ENCODE results near the gene COL1A1. TPM values are rescaled to one million over a fixed set of nuclear protein-coding genes. Genes with fewer than 3 reads are reported as not detected.

Gene COL1A1
- polyA plus RNA-seq, 1 donor (not counting 4 experiments of a cell fraction or from before 2014, with no cell fraction given), result 0.55 TPM

DNA sequence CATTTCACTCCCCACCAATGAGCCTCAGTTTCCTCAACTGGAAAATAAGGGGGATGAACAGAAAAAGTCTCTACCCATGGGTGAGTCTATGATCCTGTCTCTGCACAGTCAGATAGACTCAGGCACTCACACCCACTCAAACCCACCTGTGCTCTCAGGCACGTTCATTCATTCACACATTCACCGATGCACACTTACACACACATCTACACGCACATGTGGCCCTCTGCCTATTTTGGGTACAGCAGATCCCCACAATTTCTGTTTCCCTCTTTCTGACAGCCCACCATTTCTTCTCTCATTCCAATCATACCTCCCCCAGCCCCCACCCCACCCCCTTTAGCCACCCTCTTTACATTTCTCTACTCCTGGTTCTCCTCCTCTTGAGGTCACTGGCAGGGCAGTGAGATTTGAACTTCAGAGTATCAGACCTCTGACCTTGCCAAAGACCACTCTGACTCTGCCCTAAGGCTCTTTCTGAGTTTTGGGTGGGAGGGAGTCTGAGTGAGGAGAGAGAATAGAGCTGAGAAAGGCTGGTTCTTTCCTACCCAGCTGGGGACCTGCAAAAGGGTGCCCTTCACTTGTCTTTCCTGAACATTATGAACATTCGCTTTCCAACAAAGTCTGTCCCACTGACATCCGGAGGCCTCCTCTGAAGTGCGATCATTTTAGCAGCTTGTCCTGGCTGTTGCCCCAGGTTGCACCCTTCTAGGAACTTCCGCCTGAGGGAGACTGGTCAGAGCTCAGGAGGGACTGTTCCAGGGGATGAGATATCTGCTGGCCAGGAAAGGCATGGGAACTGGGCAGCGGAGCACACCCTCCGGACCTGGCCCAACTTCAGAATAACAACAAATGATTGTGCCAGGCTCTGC, 10.1 kb upstream of the COL1A1 start:
- Histone ChIP-seq H3K4me2 (ENCODE audit: control insufficient read depth, extremely low read depth, insufficient read depth, low read depth, low read length) (no peak overlapping the region), H3K4me3 (ENCODE audit: control insufficient read depth in 2 of 3, extremely low read depth in 1 of 3, insufficient read depth in 2 of 3, low read depth in 1 of 3, low read length in 3 of 3) (no peak overlapping the region), H3K27me3 (ENCODE audit: control insufficient read depth, extremely low read depth, insufficient read depth, low read length) (peaks cover 8% of the 10 kb centered on the region), H3K9ac (ENCODE audit: control insufficient read depth, extremely low read depth, insufficient read depth, low read length) (no peak overlapping the region), H3K36me3 (ENCODE audit: control insufficient read depth in 2 of 2, extremely low read depth in 1 of 2, insufficient read depth in 2 of 2, low read length in 2 of 2) (no peaks in the 10 kb centered on the region), H4K20me1 (ENCODE audit: control insufficient read depth, extremely low read depth, insufficient read depth, low read length) (no peaks in the 10 kb centered on the region), H3K27ac (ENCODE audit: control insufficient read depth, insufficient read depth, low read length) (no peak overlapping the region), H3K4me1 (ENCODE audit: control insufficient read depth, extremely low read depth, insufficient read depth, low read length) (peaks cover 9% of the 10 kb centered on the region), H3K79me2 (ENCODE audit: control insufficient read depth, insufficient read depth, low read length) (no peaks in the 10 kb centered on the region), H3K9me3 (ENCODE audit: control insufficient read depth, low read depth, low read length) (no peaks in the 10 kb centered on the region), H2AFZ (ENCODE audit: control insufficient read depth, low read length) (no peak overlapping the region), H3K9me1 (ENCODE audit: control insufficient read depth, extremely low read depth, insufficient read depth, low read length) (no peaks in the 10 kb centered on the region)
- no peak for DNase-seq (ENCODE audit: low read depth, low spot score)
- no peak for FAIRE-seq
- TF ChIP-seq, protein P1, sequence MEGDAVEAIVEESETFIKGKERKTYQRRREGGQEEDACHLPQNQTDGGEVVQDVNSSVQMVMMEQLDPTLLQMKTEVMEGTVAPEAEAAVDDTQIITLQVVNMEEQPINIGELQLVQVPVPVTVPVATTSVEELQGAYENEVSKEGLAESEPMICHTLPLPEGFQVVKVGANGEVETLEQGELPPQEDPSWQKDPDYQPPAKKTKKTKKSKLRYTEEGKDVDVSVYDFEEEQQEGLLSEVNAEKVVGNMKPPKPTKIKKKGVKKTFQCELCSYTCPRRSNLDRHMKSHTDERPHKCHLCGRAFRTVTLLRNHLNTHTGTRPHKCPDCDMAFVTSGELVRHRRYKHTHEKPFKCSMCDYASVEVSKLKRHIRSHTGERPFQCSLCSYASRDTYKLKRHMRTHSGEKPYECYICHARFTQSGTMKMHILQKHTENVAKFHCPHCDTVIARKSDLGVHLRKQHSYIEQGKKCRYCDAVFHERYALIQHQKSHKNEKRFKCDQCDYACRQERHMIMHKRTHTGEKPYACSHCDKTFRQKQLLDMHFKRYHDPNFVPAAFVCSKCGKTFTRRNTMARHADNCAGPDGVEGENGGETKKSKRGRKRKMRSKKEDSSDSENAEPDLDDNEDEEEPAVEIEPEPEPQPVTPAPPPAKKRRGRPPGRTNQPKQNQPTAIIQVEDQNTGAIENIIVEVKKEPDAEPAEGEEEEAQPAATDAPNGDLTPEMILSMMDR (optimal IDR thresholded peaks at IDR 0.05 in 1 of 3, IDR thresholded peaks at IDR 0.05 in 1 of 3, conservative IDR thresholded peaks at IDR 0.05 in 1 of 3; ENCODE audit: extremely low read depth in 1 of 3, insufficient read depth in 2 of 3, low read length in 3 of 3), result no peak
- no peak for TF ChIP-seq EZH2 (IDR thresholded peaks at IDR 0.05; ENCODE audit: low read length)
- dilution Hi-C loops (cut with MboI; ENCODE audit: extremely low pct_ligation_motif_present, low sequenced_read_pairs), result no loop called here

DNA sequence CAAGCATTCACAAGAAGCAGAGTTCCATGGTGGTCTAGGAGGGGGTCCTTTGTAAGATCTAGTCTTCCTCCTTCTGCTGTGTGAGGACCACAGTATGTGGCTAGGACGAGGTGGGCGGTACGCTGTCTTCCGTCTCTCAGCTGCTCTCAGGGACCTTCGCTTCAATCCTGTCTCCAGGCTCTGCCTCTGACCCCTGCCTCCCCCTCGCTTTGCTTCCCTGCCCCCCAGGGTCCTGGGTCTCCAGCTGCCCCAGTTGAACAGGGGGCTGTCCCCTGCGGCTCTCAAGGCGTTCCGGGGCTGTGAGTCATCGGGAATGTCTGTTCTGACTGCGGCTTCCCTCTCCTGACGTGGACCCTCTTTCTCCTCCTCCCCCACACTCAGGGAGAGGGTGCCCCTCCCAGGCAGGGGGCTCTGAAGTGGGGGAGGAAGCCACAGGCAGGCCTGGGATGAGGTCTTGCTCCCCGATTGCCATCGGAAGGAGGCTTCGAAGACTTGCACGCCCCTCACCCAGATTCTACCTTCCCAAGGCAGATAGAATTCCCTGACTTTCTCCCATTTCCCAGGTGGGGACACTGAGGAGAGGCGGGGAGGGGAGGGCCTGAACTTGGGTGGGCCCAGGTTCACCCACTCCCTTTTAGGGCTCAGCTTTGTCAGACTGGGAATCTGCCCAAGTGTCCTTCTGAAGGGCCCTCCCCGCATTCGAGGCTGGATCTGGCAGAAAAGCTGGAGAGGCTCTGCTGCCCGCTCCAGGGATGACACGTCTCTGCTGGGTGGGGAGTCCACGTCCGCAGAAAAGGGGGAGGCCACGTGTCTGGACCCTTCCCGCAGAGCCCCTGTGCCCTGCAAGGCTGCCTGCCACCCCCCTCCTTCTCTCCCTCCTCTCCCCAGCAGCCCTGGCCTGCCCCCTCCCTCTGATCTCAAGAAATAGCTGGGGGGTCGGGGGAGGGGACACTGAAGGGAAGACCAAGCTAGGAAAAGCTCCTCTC, 9.1 kb upstream of the COL1A1 start:
- no peak for FAIRE-seq
- Histone ChIP-seq H3K9ac (ENCODE audit: control insufficient read depth, extremely low read depth, insufficient read depth, low read length) (no peak overlapping the region), H3K4me3 (ENCODE audit: control insufficient read depth in 2 of 3, extremely low read depth in 1 of 3, insufficient read depth in 2 of 3, low read depth in 1 of 3, low read length in 3 of 3) (no peak overlapping the region), H3K27ac (ENCODE audit: control insufficient read depth, insufficient read depth, low read length) (no peak overlapping the region), H4K20me1 (ENCODE audit: control insufficient read depth, extremely low read depth, insufficient read depth, low read length) (no peaks in the 10 kb centered on the region), H3K36me3 (ENCODE audit: control insufficient read depth in 2 of 2, extremely low read depth in 1 of 2, insufficient read depth in 2 of 2, low read length in 2 of 2) (no peaks in the 10 kb centered on the region), H3K4me2 (ENCODE audit: control insufficient read depth, extremely low read depth, insufficient read depth, low read depth, low read length) (no peak overlapping the region), H3K27me3 (ENCODE audit: control insufficient read depth, extremely low read depth, insufficient read depth, low read length) (peaks cover 14% of the 10 kb centered on the region), H2AFZ (ENCODE audit: control insufficient read depth, low read length) (no peak overlapping the region), H3K79me2 (ENCODE audit: control insufficient read depth, insufficient read depth, low read length) (no peaks in the 10 kb centered on the region), H3K9me3 (ENCODE audit: control insufficient read depth, low read depth, low read length) (no peaks in the 10 kb centered on the region), H3K9me1 (ENCODE audit: control insufficient read depth, extremely low read depth, insufficient read depth, low read length) (no peaks in the 10 kb centered on the region), H3K4me1 (ENCODE audit: control insufficient read depth, extremely low read depth, insufficient read depth, low read length) (peaks cover 9% of the 10 kb centered on the region)
- dilution Hi-C loops (cut with MboI; ENCODE audit: extremely low pct_ligation_motif_present, low sequenced_read_pairs), result no loop called here
- DNase-seq (ENCODE audit: low read depth, low spot score), result no peak
- no peak for TF ChIP-seq EZH2 (IDR thresholded peaks at IDR 0.05; ENCODE audit: low read length)
- TF ChIP-seq, protein P1 (optimal IDR thresholded peaks at IDR 0.05 in 1 of 3, IDR thresholded peaks at IDR 0.05 in 1 of 3, conservative IDR thresholded peaks at IDR 0.05 in 1 of 3; ENCODE audit: extremely low read depth in 1 of 3, insufficient read depth in 2 of 3, low read length in 3 of 3), result no peak

Measured in keratinocyte (primary cell).